DMS153 treated with DMSO at 0.1 percent for 48 hours (cell line): ENCODE measurements around the gene OPA3.

Source experiments
- DNase-seq: peaks from one replicate; lab custom pipeline; 2025; ENCODE audit not compliant: unreplicated experiment; lab: John Stamatoyannopoulos, UW

OPA3 gene

DNA sequence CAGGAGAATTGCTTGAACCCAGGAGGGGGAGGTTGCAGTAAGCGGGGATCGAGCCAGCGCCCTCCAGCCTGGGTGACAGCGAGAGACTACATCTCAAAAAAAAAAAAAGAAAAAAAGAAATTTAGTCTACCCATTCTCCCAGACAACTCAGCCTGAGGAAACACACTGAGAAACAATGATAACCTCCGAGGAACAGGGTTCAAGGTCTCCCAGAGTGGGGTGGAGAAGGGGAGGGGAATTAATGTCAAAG is 78.7 kb downstream of the OPA3 start:
- DNase-seq: no peak

DNA sequence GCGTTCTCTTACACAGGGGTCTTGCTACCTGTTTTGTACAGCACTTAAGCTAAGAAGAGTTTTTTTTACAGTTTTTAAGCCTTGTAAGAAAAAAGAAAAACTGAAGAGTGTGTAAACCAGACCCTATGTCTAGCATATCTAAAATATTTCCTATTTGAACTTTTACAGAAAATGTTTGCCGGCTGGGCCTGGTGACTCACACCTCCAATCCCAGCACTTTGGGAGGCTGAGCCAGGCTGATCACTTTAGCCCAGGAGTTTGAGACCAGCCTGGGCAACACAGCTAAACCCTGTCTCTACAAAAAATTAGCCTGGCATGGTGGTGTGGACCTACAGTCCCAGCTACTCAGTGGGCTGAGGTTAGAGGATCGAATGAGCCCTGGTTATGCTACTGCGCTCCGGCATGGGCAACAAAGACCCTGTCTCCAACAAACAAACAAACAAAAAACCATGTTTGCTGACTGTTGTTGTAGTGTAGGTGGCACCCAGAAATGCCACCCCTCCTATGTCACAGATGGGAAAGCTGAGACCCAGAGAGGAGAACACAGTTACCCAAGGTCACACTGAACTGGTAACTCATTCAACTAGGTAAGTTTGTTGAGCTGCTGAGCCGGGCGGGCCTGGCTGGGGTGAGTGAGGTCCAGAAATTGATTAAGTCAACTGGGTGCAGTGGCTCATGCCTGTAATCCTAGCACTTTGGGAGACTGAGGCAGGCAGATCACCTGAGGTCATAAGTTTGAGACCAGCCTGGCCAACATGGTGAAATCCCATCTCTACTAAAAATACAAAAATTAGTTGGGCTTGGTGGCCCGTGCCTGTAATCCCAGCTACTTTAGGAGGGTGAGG is 79.2 kb downstream of the OPA3 start:
- DNase-seq: no peak

DNA sequence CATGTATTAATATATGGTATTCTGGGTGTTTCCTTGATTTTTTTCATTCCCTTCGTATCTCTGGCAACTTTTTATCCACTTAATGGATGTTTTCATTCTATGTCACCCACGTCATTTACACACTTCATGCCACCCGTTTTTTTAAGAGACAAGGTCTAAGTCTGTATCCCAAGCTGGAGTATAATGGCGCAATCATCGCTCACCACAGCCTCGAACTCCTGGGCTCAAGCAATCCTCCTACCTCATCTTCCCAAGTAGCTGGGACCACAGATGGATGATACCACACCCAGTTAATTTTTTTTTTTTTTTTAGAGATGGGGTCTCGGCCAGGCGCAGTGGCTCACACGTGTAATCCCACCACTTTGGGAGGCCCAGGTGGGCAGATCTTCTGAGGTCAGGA is 80.7 kb downstream of the OPA3 start:
- DNase-seq: no peak

DNA sequence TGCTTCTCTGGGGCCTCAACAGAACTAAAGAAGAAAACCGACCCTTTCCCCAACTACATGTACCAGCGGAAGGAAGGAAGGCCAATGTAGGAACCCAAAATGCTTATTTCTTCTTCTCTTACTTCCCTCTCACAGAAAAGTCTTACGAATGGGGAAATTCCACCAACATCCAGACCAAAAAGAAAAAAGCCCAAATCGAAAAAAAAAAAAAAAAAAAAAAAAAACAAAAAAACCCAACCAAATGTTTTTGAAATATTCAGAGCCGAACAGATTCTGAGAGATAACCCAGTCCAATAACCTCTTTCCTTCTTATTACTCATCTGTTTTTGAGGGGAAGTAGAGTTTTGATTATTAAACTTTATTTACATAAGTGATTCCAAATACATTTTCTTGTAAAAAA is 82.5 kb downstream of the OPA3 start:
- DNase-seq: no peak

DNA sequence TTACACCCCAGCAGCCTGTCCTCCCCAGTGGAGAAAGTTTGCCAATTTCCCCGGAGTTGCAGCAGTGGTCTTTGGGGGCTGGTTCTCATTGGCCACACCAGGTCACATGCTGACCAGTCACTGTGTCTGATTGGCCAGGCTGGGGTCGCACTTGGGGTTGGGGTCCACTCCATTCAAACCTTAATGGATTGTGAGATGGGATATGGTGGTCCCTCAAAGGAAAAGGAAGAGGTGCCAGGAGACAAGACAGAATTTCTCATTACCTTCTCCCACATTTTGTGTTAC is 82.9 kb downstream of the OPA3 start:
- no peak for DNase-seq

DNA sequence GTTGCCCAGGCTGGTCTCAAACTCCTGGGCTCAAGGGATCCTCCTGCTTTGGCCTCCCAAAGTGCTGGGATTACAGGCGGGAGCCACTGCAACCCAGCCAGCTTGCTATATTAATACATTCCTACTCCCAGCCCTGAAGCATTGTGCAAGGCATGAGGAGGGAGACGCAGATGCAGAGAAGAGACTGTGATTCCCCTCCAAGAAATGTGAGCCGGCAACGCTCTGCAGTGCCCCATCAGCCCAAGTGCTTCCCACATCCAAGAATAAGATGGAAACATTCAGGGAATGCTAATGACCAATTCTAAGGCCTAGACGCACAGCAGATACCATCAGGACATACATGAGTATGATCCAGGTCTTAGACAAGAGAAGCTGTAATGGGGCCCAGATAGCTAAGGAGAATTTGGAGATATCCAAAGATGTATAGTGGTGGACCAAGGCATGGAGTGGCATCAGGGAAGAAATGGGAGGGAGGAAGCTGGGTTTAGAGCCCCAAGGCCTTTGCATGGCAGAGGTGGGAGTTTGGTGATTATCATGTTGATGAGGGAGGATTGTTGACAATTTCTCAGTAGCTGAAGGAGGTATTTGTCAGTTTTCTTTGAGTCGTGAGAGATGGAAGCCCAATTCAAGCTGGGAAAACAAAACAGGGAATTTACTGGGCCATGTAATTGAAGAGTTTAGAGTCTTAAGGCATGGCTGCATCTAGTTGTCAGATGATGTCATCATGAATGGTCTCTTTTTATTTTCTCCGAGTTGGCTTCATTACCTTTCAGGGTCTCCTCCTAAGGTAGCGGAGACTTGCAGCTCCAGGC is 83.5 kb downstream of the OPA3 start:
- DNase-seq: no peak

DNA sequence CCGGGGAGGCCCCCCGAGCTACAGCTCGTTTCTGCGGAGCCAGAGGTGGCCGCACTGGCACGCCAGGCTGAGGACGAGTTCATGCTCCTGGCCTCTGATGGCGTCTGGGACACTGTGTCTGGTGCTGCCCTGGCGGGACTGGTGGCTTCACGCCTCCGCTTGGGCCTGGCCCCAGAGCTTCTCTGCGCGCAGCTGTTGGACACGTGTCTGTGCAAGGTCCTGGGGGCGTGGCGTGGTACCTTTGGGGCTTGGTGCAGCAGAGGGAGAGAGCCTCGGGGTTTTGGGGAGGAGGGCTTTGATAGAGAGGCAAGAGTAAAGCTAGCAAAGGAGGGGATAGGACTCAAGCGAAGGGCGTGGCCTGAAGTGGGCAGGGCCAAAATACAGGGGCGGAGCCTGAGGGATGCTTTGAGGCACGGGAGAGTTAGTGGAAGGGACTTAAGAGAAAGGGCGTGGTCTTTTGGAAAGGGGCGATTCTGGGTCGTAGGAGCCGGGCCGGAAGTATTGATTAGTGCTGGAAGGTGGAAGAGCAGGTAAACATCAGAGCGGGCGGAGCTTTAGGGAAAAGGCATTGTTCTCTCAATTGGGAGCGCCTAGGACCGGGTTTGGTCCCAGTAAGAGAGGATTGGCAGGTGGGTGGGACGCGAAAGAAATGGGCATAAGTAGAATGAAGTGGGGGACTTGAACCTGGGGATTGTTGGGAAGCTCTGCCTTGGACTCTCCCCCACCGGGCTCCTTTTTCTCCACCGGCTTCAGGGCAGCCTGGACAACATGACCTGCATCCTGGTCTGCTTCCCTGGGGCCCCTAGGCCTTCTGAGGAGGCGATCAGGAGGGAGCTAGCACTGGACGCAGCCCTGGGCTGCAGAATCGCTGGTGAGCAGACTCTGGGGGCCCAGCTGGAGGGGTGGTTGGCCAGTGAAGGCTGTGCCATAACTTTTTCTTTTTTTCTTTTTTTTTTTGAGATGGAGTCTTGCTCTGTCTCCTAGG is 85.1 kb downstream of the OPA3 start:
- peak; percentile 83 for DNase-seq

DNA sequence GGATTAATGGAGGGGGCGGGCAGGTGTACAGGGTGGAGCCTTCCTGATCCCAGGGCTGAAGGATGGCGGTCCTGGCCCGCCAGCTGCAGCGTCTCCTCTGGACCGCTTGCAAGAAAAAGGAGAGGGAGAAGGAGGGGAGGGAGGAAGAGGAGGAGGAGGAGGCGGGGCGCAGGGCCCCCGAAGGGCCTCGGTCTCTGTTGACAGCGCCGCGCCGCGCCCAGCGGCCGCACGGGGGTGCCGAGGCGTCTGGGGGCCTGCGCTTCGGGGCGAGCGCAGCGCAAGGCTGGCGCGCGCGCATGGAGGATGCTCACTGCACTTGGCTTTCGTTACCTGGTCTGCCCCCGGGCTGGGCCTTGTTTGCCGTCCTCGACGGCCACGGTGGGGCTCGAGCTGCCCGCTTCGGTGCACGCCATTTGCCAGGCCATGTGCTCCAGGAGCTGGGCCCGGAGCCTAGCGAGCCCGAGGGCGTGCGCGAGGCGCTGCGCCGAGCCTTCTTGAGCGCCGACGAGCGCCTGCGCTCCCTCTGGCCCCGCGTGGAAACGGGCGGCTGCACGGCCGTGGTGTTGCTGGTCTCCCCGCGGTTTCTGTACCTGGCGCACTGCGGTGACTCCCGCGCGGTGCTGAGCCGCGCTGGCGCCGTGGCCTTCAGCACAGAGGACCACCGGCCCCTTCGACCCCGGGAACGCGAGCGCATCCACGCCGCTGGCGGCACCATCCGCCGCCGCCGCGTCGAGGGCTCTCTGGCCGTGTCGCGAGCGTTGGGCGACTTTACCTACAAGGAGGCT is 86.0 kb downstream of the OPA3 start, which contains the start of gene PPM1N:
Gene PPM1N, plus strand, starts transcription at position 33 of the 785 bp plus-strand sequence. Its CDS starts 30 bp downstream, at position 63.
- DNase-seq: no peak

DNA sequence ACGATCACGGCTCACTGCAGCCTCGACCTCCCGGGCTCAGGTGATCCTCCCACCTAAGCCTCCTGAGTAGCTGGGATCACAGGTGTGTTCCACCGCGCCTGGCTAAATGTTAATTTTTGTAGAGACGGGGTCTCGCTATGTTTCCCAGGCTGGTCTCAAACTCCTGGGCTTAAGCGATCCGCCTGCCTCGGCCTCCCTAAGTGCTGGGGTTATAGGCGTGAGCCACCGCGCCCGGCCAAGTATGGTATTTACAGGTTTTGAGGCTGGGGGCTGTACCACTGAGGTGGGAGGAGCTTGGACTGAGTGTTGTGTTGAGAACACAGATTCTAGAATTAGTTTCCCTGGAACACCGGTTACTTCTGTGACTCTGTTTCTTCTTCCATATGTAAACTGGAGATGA is 86.8 kb downstream of the OPA3 start:
- DNase-seq: no peak

DNA sequence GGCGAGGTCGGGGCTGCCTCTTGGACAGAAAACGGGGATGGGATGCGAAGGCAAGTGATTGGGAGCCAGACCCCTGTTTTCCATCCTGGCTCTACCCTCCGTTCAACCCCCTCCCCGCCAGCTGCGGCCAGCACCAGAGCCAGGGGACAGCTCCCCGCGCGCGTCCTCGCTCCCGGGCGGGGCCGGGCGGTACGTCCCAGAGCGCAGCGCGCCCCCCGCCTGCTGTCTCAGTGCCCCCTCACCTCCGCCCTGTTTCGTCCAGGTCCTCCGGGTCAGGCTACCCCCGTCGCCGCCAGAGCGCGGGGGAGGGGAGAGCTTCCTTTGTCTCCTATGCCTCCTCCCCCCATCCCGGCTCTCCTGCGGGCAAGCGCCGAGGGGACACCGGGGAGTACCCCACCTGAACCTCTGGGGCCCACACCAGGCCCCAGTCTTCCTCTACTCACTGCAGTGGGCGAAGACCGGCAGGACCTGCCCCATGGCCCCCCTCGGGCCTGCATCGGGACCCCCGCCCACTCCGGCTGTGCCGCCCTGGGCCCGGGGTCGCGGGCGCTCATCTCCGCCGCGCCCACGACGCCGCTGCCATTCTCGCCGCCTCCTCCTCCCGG is 88.2 kb downstream of the OPA3 start:
- no peak for DNase-seq

DNA sequence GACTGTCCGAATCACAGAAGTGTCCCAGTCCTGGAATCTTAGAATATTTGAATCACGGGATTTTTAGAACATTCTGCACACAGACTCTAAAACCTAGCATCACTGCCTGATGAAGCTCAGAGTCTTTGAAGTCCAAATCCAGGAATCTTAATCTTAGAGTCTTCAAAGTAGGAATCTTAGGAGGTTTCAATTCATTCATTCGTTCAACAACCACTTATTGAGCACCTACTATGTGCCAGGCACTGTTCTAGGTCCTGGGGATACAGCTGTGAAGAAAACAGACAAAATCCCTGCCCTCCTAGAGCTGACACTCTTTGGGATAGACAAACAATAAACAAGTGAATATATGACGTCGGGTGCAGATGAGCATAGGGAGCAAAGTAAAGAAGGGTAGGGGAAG is 89.4 kb downstream of the OPA3 start:
- no peak for DNase-seq

DNA sequence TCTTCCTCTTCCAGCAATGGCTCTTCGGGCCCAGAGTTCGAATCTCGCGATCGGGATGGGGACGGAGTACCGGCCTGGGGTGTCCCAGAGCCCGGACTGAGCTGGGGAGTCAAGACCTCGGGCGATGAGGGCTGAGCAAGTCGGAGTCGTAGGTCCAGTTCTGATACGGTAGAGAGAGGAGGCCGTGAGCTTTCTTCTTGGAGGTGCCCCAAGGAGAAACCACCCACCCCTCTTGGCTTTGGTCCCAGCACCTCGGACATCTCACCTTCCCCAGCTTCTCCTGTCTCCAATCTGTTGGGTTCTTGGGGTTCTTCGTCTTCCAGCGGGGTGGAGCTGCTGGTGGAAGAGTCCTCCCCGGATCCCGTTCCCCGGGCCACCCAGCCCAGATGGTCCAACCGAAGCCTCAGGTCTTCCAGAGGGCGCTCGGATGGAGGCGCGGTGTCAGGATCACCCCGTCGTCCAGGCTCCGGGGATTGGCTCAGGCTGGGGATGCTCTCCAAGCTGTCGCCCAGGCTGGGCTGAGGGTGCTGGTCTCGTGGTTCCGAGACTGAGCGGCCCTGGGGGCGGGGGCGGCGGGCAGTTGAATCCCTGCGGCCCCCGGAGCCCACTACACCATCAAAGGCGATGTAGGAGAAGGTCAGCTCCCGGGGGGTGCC is 90.2 kb downstream of the OPA3 start:
- DNase-seq: no peak

DNA sequence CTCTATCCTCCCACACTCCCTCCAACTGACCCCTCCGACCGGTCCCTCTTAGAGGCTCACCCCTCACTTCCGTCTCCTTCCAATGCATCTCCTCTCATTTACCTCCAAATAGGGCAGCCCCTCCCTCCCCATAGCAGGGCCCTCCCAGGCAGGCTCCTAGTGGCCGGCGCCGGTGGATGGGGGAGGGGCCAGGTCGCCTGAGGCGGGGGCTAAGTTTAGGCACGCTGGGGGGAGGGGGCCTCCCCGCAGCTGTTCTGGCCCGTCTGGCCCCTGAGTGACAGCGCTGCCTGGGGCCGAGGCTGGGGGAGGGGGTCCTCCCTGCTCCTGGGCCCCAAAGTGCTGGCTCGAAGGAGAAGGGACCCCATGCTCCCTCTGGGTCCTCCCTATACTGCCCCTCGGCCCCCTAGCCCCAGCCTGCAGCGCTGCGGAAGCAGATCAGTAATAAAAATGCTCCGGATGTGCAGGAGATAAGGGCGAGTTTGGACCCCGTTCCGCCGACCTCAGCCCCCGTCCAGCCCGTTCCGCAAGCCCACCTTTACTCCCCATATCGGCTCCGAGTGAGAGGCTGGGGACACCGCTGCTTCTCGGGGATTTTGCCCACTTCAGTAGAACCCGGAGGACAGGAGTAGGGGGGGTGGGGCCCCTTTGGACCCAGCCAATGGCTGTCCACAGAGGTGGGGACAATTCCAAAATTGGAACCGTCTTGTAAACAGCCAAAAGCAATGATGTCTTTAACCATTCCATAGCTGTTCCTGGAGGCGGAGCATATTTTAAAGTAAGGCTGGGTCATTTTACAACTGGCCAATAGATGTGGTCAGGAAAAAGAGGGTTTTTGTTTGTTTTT is 91.8 kb downstream of the OPA3 start:
- no peak for DNase-seq

DNA sequence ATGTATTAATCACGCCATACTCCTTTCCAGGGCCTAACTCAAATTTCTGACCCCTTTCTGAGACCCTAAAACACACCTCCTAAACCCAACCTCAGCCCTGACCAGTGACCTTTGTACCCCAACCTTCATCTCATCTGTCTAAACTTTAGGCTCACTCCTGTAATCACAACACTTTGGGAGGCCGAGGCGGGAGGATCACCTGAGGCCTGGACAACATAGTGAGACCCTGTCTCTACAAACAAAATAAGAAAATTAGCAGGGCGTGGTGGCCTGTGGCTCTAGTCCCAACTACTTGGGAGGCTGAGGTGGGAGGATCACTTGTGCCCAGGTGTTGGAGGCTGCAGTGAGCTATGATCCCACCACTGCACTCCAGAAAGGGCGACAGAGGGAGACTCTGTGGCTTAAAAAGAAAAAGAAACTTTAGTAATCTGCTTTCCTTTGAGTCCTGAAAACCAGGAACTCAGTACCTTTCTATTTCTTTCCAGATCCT is 92.4 kb downstream of the OPA3 start:
- DNase-seq: no peak

DNA sequence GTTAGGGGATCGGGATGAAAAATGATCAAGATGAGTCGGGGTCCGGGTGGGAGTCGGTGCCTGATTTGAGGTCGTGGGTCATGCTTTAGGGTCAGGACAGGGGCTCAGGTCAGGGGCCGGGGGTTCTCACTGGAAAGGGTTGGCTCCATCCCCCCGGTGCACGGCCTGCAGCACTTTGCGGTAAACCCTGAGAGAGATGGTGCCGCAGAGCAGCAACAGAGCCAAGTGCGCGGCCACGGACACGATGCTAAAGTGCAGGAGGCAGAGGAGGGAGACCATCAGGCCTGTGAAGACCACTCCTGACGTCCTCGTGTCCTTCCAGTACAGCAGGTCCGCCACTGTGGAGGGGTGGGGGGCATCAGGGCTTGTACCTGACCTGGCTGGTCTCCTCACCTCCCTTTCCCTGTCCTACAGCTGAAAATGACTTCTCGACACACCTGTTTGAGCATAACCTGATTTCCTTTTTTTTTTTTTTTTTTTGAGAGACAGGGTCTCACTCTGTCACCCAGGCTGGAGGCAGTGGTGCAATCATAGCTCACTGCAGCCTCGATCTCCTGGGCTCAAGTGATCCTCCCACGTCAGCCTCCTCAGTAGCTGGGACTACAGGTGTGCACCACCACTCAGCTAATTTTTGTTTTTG is 95.3 kb downstream of the OPA3 start:
- no peak for DNase-seq

DNA sequence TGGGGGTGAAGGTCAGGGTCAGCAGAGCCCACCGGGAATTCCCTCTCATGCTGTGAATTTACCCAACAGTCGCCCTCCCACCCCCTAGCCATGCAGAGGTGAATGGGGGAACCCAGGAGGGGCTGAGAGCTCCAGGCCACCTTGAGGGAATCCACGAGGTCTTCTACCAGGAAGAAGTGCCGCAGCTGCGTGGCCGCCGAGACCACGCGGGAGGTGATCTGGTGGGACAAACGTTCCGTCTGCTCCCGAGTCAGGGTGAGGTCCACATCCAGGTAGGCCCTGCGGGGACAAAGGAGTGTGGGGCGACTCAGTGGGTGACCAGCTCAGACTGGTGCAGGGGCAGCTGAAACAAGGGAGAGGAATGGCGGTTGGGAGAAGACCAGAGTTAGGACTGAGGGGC is 95.9 kb downstream of the OPA3 start:
- no peak for DNase-seq

DNA sequence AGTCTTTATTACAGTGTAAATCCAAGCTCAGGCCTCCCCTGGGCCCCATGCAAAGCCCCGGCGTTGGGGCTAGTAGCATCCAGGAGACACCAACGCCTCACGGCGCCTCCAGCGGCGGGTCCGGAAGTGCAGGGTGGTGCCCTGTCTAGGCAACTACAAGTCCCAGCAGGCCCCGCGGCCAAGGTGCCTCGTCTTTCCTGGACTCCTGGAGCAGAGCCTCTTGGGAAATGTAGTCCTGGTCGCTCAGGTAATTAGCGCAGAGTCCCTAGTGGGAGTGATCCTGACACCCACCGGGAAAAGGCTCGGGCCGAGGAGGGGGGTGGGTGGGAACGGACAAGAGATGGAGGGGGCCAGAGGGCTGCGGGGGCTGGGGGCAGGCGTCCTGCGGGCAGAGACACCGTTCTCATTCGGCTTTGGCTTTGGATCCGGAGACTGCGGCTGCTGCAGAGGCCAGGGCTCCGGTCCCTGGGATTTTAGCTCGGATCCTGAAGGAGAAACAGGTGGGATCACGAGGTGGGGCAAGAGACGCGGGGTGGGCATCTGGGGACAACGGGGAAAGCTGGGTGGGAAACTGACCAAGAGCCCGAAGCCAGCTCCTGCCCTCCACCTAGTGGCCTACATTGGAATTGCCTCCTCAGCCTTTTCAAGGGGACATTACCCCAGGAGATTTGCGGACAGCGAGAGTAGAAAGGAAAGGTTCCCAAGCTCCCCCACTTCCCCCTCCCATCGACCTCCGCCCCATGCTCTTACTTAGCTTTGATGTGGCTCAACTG is 99.1 kb downstream of the OPA3 start:
- DNase-seq: peak; percentile 75
